KMS-11 (cell line): Measurements from ENCODE around the gene CAMKMT.

Source experiments
- H2AFZ ChIP-seq: fragments of 200-600 bp; sonication (generic); 2 replicates; pipeline ENCODE4 v1.6.1; 2016; ENCODE audit warnings: antibody characterized with exemption, mixed run types, low read depth
- H3K27ac ChIP-seq: fragments of 200-600 bp; sonication (generic); 2 replicates; pipeline ENCODE4 v1.6.1; 2016; ENCODE audit warnings: mild to moderate bottlenecking, mixed run types
- H3K27me3 ChIP-seq: fragments of 200-600 bp; sonication (generic); 2 replicates; pipeline ENCODE4 v1.6.1; 2017; ENCODE audit warnings: mild to moderate bottlenecking, low read depth, mixed run types, moderate library complexity; ENCODE audit not compliant: insufficient read depth
- H3K36me3 ChIP-seq: fragments of 200-600 bp; sonication (generic); 2 replicates; pipeline ENCODE4 v1.6.1; 2017; ENCODE audit warnings: mild to moderate bottlenecking, mixed run types; ENCODE audit not compliant: insufficient read depth
- H3K4me1 ChIP-seq: fragments of 200-600 bp; sonication (generic); 2 replicates; pipeline ENCODE4 v1.6.1; 2016; ENCODE audit warnings: mild to moderate bottlenecking, low read depth, mixed run types; ENCODE audit not compliant: poor library complexity, severe bottlenecking
- H3K4me2 ChIP-seq: fragments of 200-600 bp; sonication (generic); 2 replicates; pipeline ENCODE4 v1.7.0; 2016; ENCODE audit warnings: mild to moderate bottlenecking, mixed run types
- H3K4me3 ChIP-seq: fragments of 200-600 bp; sonication (generic); IDR thresholded peaks from 2 replicates; pipeline ENCODE4 v1.6.1; 2017; ENCODE audit warnings: low read depth, low read length, mixed read lengths; ENCODE audit not compliant: insufficient read depth
- H3K79me2 ChIP-seq: fragments of 200-600 bp; sonication (generic); 2 replicates; pipeline ENCODE4 v1.6.1; 2016; ENCODE audit warnings: low read depth, mixed run types; ENCODE audit not compliant: insufficient read depth
- H3K9ac ChIP-seq: fragments of 200-600 bp; sonication (generic); 2 replicates; pipeline ENCODE4 v1.6.1; 2016; ENCODE audit warnings: mild to moderate bottlenecking, mixed run types
- H4K20me1 ChIP-seq: fragments of 200-600 bp; sonication (generic); 2 replicates; pipeline ENCODE4 v1.6.1; 2016; ENCODE audit warnings: mild to moderate bottlenecking, mixed run types; ENCODE audit not compliant: insufficient read depth
- CTCF ChIP-seq: fragments of 200-600 bp; sonication (generic); conservative IDR thresholded peaks from 2 replicates; pipeline ENCODE4 v1.6.1; 2017; ENCODE audit warnings: low read depth, mild to moderate bottlenecking, antibody characterized with exemption, low read length, moderate library complexity, mixed read lengths

The CAMKMT gene

GRCh38 chr2:44656460-44656859, 294.7 kb downstream of the CAMKMT start:
- H3K27ac ChIP-seq = no peak overlapping the region
- H3K4me2 ChIP-seq = no peak overlapping the region
- H3K4me3 ChIP-seq = no peak overlapping the region
- no peaks in the 10 kb centered on the region for H3K4me1 ChIP-seq
- TF ChIP-seq CTCF = no peak
- no peak overlapping the region for H3K9ac ChIP-seq
- H4K20me1 ChIP-seq = no peaks in the 10 kb centered on the region
- H3K27me3 ChIP-seq = no peaks in the 10 kb centered on the region
- no peak overlapping the region for H2AFZ ChIP-seq
- H3K79me2 ChIP-seq = no peaks in the 10 kb centered on the region
- no peaks in the 10 kb centered on the region for H3K36me3 ChIP-seq

DNA sequence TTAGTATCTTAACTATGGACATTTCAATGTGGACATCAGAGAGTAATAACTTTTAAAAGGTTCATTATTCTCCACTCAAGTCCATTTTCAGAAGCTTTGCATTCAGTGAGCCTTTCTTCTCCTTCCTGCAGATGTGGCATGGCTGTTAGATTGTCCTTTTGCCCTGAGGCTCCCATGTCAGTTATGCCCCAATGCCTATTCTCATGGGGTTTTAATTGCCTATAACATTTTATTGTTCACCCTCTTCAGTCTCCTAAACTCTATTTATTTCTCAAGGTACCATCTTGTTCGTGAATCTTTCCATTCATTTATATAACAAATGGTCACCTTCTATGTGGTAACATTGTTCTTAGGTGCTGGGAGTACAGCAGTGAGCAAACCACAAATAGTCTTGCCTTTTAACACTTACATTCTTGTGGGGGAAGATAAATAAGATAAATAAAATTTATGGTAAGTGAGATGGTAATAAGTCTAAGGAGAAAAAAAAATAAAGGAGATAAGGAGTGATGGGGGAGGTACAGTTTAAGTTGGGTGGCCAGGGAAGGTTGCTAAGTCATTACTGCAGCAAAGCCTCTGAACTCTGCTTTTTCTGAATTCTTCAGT, 301.8 kb downstream of the CAMKMT start:
- H2AFZ ChIP-seq = no peak overlapping the region
- no peak for TF ChIP-seq CTCF
- no peaks in the 10 kb centered on the region for H4K20me1 ChIP-seq
- no peaks in the 10 kb centered on the region for H3K79me2 ChIP-seq
- no peak overlapping the region for H3K4me2 ChIP-seq
- no peak overlapping the region for H3K4me3 ChIP-seq
- H3K9ac ChIP-seq = no peak overlapping the region
- H3K27ac ChIP-seq = no peak overlapping the region
- H3K4me1 ChIP-seq = no peaks in the 10 kb centered on the region
- no peaks in the 10 kb centered on the region for H3K27me3 ChIP-seq
- H3K36me3 ChIP-seq = no peaks in the 10 kb centered on the region

DNA sequence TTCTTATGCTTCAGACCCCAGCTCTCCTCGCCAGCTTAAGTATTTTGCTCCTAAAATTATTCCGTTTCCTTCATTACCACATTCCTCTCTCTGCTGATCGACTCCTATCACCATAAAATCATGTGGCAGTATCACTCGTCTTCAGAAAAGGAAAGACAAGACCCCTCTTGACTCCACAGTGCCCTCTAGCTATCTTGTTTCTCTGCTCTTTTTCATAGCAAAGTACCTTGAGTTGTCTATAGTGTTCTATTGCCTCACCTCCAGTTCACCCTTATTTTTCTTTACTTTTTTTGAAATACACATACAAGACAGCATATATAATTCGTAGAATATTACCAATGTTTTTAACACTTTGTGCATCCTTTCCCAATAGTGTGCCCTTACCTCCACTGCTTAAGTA, 306.6 kb downstream of the CAMKMT start:
- H3K27ac ChIP-seq = no peak overlapping the region
- TF ChIP-seq CTCF = no peak; the same call in 1 of the 2 replicates

GRCh38 chr2:44671276-44671675, 309.5 kb downstream of the CAMKMT start:
- Histone ChIP-seq H2AFZ (no peak overlapping the region), H3K4me2 (no peak overlapping the region; the same call in 1 of the 2 replicates), H3K36me3 (no peaks in the 10 kb centered on the region), H3K27me3 (no peaks in the 10 kb centered on the region), H3K27ac (no peak overlapping the region), H3K4me3 (no peak overlapping the region), H3K79me2 (no peaks in the 10 kb centered on the region), H3K9ac (no peak overlapping the region), H4K20me1 (no peaks in the 10 kb centered on the region), H3K4me1 (peaks cover 67% of the 10 kb centered on the region)
- no peak for TF ChIP-seq CTCF

More for the DNA sequence above, 306.6 kb downstream of the CAMKMT start:
- H3K36me3 ChIP-seq = no peaks in the 10 kb centered on the region
- no peak overlapping the region for H3K9ac ChIP-seq
- no peak overlapping the region for H3K4me3 ChIP-seq
- no peak overlapping the region for H2AFZ ChIP-seq
- no peaks in the 10 kb centered on the region for H4K20me1 ChIP-seq
- H3K27me3 ChIP-seq = no peaks in the 10 kb centered on the region
- no peak overlapping the region for H3K4me2 ChIP-seq
- peaks cover 38% of the 10 kb centered on the region for H3K4me1 ChIP-seq
- H3K79me2 ChIP-seq = no peaks in the 10 kb centered on the region
